Naive B cell (primary cell): ENCODE measurements around the gene LMX1A. TPM values are rescaled to one million over a fixed set of nuclear protein-coding genes. Genes with fewer than 3 reads are reported as not detected.

Experiments used
- ATAC-seq, 2 donors: fragments of 150-1000 bp; cut with Tn5 transposase; 2 replicates each; pipeline ENCODE4 v1.10.0; 2021; ENCODE audit warnings: low read depth in 2 of 2, mild to moderate bottlenecking in 2 of 2, moderate library complexity in 2 of 2
- DNase-seq: peaks from one replicate; pipeline ENCODE4 v3.0.0; 2022
- H3K27ac Mint-ChIP-seq, 6 donors: one replicate each; pipeline ENCODE4 v1.8.0; 2020 to 2022; ENCODE audit warnings: mild to moderate bottlenecking in 6 of 6, mixed read lengths in 6 of 6, moderate library complexity in 5 of 6, inconsistent platforms in 2 of 6
- H3K27me3 Mint-ChIP-seq, 3 donors: one replicate each; pipeline ENCODE4 v1.8.0; 2021 to 2022; ENCODE audit warnings: mixed read lengths in 3 of 3, mild to moderate bottlenecking in 1 of 3
- H3K36me3 Mint-ChIP-seq, 2 donors: one replicate each; pipeline ENCODE4 v1.8.0; 2020 to 2022; ENCODE audit warnings: mixed read lengths in 2 of 2, inconsistent platforms in 1 of 2, mild to moderate bottlenecking in 1 of 2
- H3K4me1 Mint-ChIP-seq, 3 donors: one replicate each; pipeline ENCODE4 v1.8.0; 2020 to 2022; ENCODE audit warnings: mixed read lengths in 3 of 3, inconsistent platforms in 1 of 3, mild to moderate bottlenecking in 1 of 3, moderate library complexity in 1 of 3
- H3K4me3 Mint-ChIP-seq, 8 donors: one replicate each; pipeline ENCODE4 v1.8.0; 2020 to 2022; ENCODE audit warnings: mild to moderate bottlenecking in 8 of 8, mixed read lengths in 8 of 8, moderate library complexity in 8 of 8, inconsistent platforms in 2 of 8
- H3K9me3 Mint-ChIP-seq, 7 donors: one replicate each; pipeline ENCODE4 v1.8.0; 2020 to 2022; ENCODE audit warnings: mixed read lengths in 7 of 7, mild to moderate bottlenecking in 5 of 7, inconsistent platforms in 2 of 7, moderate library complexity in 1 of 7
- polyA plus RNA-seq, 6 donors: library from polyadenylated mRNA; unstranded; fragments of 300-500 nt; fragmentation: Illumina TruSeq; gene quantifications; one replicate each; pipeline ENCODE4 v1.2.3, GENCODE V29; 2021; ENCODE audit warnings: low read depth in 6 of 6

LMX1A gene
- polyA plus RNA-seq, 6 donors from 2014 or later, result not detected

DNA sequence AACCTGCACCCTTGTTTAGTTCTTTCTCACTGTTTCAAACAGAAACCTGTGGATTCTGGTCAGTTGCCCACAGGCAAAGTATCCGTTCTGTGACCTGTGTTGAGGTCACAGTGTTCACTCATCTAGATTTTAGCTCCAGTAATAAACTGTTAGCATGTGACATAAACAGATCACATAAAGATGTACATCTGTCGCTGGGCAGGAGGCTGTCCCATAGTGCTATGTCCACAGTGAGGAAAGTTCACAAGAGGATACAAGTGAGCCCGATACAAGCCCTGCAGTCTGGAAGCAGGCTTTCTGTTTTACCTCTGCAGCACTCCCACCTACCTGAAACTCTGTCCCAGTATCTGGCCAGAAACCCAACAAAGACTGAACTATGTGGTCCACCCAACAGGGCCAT, 28.4 kb downstream of the LMX1A start:
- H3K27me3 Mint-ChIP-seq, result peaks cover 26 to 38% (median 37%) of the 10 kb centered on the region in 3 donors
- no peaks in the 10 kb centered on the region for H3K36me3 Mint-ChIP-seq
- H3K4me1 Mint-ChIP-seq, result no peaks in the 10 kb centered on the region
- no peak overlapping the region for H3K4me3 Mint-ChIP-seq
- no peak for ATAC-seq
- H3K27ac Mint-ChIP-seq, result peak overlapping the region in 1 of 6 donors; percentile 61
- no peak for DNase-seq
- peaks cover 0 to 8% (median 4%) of the 10 kb centered on the region in 7 donors for H3K9me3 Mint-ChIP-seq

DNA sequence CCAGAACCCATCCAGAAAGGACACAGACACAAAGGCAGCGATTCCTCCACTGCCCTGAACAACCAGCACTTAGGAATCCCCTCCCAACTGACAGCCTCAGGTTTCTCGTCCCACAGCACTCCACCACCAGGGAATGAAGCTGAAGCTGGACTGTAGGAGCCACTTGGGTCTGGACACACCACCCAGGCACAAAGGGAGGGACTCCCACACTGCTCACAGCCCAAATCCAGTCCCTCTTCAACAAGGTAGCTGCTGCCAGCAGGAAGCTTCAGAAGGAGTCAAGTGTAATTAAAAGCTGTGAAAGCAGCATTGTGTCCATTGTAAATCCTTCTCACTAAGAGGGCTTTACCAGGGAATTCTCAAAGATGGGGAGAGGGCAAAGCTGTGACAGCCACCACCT, 29.0 kb downstream of the LMX1A start:
- peaks cover 0 to 6% (median 4%) of the 10 kb centered on the region in 7 donors for H3K9me3 Mint-ChIP-seq
- no peak overlapping the region for H3K27ac Mint-ChIP-seq
- no peaks in the 10 kb centered on the region for H3K4me1 Mint-ChIP-seq
- no peak for ATAC-seq
- DNase-seq, result no peak
- no peaks in the 10 kb centered on the region for H3K36me3 Mint-ChIP-seq
- H3K27me3 Mint-ChIP-seq, result peaks cover 29 to 43% (median 38%) of the 10 kb centered on the region in 3 donors
- no peak overlapping the region for H3K4me3 Mint-ChIP-seq

DNA sequence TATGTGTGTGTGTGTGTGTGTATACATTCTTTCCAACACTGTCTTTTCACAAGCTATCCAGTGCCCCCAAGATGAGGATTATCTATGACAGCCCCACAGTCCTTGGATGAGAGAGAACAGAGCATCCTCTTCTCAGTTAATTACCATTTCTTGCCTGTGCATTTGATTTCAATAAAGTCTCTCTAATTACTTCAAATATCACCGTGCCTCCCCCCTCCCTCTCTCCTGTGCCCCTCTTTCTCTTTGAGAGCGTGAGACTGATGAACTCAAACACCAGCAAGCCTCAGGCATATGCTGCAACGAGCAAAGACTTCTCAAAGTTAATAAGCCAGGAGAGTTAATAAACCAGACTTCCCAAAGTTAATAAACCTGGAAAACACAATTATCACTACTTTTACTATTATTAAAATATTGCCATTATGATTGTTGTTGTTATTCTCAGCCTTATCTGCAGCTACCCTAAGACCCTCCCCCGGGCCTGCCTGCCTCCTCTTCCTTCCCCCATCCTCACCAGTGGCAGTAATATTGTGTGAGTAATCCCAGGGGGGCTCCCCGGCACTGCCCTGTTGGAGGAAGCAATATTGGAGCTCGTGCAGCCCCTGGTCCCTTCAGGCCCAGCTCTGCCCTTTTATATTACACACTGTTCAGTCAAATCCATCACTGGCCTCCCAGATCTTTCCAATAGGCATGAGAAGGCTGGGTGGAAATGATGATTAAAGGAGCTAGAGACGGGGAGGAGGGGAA, 30.9 kb downstream of the LMX1A start:
- ATAC-seq, result no peak
- no peaks in the 10 kb centered on the region for H3K36me3 Mint-ChIP-seq
- no peaks in the 10 kb centered on the region for H3K4me1 Mint-ChIP-seq
- H3K4me3 Mint-ChIP-seq, result no peak overlapping the region
- no peak for DNase-seq
- no peak overlapping the region for H3K27ac Mint-ChIP-seq
- peaks cover 33 to 44% (median 38%) of the 10 kb centered on the region in 3 donors for H3K27me3 Mint-ChIP-seq
- H3K9me3 Mint-ChIP-seq, result peaks cover 3 to 15% (median 6%) of the 10 kb centered on the region in 7 donors

DNA sequence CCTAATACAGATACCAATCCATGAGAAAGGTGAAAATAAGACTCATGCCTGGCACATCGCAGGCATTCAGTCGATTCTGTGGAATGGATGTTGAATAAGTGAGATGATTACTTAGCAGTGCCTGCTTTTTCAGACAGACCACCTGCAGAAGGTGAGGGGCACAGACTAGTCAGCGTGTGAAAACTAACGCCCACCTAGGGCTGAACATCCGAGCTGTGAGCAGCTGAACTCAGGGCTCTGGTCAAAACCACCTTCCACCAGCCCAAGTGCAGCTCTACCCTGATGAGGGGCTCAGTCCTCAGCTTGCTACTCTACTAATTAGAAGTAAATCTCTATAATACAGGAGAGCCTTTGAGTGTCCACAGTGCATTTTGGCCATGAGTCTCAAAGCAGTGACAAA, 32.5 kb downstream of the LMX1A start:
- no peak for ATAC-seq
- no peak for DNase-seq
- H3K27ac Mint-ChIP-seq, result no peak overlapping the region
- peaks cover 3 to 15% (median 6%) of the 10 kb centered on the region in 7 donors for H3K9me3 Mint-ChIP-seq
- no peaks in the 10 kb centered on the region for H3K4me1 Mint-ChIP-seq
- no peak overlapping the region for H3K4me3 Mint-ChIP-seq
- H3K27me3 Mint-ChIP-seq, result peaks cover 33 to 49% (median 37%) of the 10 kb centered on the region in 3 donors
- H3K36me3 Mint-ChIP-seq, result no peaks in the 10 kb centered on the region

DNA sequence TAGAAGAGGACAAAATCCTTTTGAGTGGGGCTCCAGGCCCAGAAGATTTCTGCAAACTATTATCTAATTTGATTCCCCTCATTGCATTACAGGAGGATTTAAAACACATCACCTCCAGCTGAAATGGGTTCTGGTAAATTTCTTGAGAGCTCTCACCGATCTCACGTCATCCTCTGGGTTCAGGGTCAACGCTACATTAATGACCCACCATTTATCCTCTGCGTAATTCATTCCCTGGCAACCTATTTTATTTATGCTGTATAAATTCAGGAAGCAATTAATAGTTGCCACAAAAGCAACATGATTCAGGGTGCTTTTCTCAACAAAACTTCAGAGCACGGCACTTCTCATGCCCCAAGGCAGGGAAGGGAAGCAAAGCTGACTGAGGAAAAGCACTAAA, 38.9 kb downstream of the LMX1A start:
- H3K9me3 Mint-ChIP-seq, result peaks cover 0 to 15% (median 3%) of the 10 kb centered on the region in 7 donors
- no peak overlapping the region for H3K27ac Mint-ChIP-seq
- no peaks in the 10 kb centered on the region for H3K4me1 Mint-ChIP-seq
- no peak overlapping the region for H3K4me3 Mint-ChIP-seq
- peaks cover 25 to 66% (median 31%) of the 10 kb centered on the region in 3 donors for H3K27me3 Mint-ChIP-seq
- ATAC-seq (no peak), DNase-seq (no peak)
- no peaks in the 10 kb centered on the region for H3K36me3 Mint-ChIP-seq

DNA sequence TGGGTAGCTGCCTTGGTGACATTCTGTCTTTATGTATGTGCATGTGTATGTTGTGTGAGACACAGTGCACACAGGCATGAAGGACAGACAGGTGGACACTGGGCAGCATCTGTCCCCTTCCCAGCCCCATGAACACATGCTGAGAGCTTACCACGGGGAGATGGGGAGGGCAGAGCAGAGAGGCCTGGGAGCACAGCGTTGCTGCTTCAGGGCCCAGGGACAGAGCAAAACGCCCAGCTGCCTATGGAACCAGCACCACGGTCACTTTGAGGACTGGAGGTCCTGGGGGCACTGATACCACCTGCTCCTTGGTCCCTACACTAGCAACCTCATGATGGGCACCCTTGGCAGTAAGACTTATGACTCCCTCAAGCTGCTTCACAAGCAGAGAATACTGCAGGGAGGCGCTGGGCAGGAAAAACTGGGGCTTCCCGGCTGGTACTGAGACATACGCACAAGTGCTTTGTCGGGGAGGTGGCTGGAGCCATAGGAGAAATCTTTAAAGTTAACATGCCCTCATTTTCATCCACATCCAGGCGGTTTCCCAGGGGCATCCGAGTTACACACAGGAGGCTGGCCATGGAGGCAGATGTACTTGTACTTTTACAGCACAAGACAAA, 40.3 kb downstream of the LMX1A start:
- Mint-ChIP-seq H3K27me3 (peaks cover 30 to 69% (median 36%) of the 10 kb centered on the region in 3 donors), H3K4me1 (no peaks in the 10 kb centered on the region), H3K4me3 (no peak overlapping the region), H3K36me3 (no peaks in the 10 kb centered on the region), H3K9me3 (peaks cover 0 to 3% (median 0%) of the 10 kb centered on the region in 7 donors), H3K27ac (no peak overlapping the region)
- DNase-seq (no peak), ATAC-seq (no peak)

DNA sequence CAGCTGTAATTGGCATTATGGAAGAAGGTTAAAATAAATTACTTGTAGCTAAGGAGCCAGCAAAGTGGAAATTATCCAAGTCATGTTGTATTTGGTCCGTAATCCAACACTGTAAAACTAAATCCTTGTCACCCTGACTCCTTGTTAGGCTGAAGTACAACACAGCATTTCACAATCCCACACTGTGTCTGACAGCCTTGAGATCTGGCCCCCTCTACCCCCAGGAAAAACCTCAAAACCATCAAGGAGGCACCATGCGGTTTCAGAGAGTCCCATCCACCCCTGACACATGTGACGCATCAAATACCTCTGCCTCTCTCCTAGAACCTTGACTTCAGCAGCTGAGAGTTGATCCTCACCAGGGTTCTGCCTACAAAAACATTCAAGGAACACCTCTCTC, 41.0 kb downstream of the LMX1A start:
- Mint-ChIP-seq H3K27ac (no peak overlapping the region), H3K4me1 (no peaks in the 10 kb centered on the region), H3K9me3 (peaks cover 0 to 3% (median 0%) of the 10 kb centered on the region in 7 donors), H3K4me3 (no peak overlapping the region), H3K27me3 (peaks cover 26 to 69% (median 39%) of the 10 kb centered on the region in 3 donors), H3K36me3 (no peaks in the 10 kb centered on the region)
- DNase-seq (no peak), ATAC-seq (no peak)

DNA sequence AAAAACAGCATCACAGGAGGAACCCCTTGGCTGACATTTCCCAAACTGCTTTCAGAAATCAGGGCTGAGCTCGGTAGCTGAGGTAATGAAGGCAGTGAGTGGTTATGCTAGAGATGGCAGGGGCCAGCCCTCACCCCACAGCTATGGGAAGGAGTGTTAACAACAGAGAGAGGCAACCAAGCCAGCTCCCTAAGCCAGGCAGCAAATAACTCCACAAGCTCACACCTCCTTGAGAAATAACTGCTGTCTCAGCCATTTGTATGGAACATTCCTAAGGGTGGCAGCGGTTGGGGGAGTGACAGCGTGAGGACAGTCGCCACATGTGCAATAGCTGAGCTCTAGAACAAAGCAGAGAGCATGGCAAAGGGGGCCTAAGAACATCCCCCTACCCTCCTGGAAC, 42.6 kb downstream of the LMX1A start:
- DNase-seq (no peak), ATAC-seq (no peak)
- Mint-ChIP-seq H3K9me3 (peaks cover 0 to 3% (median 0%) of the 10 kb centered on the region in 7 donors), H3K4me1 (no peaks in the 10 kb centered on the region), H3K4me3 (no peak overlapping the region), H3K36me3 (no peaks in the 10 kb centered on the region), H3K27ac (no peak overlapping the region), H3K27me3 (peaks cover 27 to 62% (median 39%) of the 10 kb centered on the region in 3 donors)

DNA sequence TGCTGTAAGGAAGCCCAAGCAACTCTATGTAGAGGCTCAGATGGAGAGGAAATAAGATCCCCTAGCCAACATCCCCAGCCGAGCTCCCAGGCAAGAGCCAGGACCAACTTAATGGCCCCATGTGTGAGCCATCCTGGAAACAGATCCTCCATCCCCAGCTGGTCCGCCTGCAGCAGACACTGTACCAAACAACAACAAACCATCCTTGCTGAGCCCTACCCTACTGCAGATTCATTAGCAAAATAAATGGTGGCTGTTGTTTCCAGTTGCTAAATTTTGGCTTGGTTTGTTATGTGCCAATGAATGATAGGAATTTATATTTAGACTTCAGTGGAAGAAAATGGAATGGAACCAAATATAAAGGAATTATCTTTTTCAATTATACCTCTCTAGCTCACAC, 43.9 kb downstream of the LMX1A start:
- Mint-ChIP-seq H3K27me3 (peaks cover 21 to 50% (median 39%) of the 10 kb centered on the region in 3 donors), H3K27ac (no peak overlapping the region), H3K4me3 (no peak overlapping the region), H3K4me1 (no peaks in the 10 kb centered on the region), H3K36me3 (no peaks in the 10 kb centered on the region), H3K9me3 (peaks cover 0 to 3% (median 0%) of the 10 kb centered on the region in 7 donors)
- ATAC-seq (no peak), DNase-seq (no peak)

DNA sequence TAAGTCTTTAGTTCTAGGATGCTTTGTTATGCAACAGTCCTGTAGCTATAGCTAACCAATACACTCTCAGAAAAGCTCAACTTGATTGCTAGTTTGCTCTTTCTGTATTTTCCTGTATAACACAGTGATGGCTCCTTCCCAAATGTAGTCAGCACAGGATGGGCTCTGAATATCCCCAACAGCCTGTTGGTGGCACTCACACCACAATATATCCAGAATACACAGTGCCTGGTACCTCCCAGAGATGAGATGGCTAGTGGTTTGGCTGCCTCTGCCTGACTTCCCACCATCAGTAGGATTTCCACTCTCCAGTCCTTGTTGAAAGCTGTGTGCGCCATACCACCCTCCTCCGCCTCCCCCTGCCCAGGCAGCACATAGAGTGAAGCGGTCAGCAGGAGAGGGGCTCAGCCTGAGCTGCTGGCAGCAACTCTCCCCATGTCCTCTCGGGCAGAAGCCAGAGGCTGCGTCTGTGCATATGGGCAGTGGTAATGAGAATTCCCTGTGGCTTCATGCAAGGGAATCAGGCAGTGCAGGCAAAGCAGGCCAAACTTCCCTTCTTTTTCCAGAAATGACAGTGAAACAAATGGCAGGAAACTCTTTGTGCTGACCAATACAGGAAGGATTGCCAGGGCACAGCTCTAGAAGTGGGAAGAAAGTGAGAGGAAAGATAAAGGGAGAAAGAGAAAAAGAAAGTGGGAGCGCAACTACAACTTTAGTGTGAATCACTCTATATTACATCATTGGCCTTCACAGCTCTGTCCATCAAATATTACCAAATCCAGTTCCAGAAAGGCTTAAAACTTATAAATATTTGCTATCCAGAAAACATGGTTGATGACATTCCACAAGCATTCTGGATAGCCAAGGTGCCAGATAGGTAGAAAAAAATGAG, 49.7 kb downstream of the LMX1A start:
- H3K27me3 Mint-ChIP-seq, result peaks cover 11 to 32% (median 26%) of the 10 kb centered on the region in 3 donors
- no peak for ATAC-seq
- no peaks in the 10 kb centered on the region for H3K4me1 Mint-ChIP-seq
- H3K4me3 Mint-ChIP-seq, result peak overlapping the region in 1 of 8 donors; percentile 25
- no peak for DNase-seq
- no peak overlapping the region for H3K27ac Mint-ChIP-seq
- peaks cover 0 to 9% (median 0%) of the 10 kb centered on the region in 7 donors for H3K9me3 Mint-ChIP-seq
- no peaks in the 10 kb centered on the region for H3K36me3 Mint-ChIP-seq

DNA sequence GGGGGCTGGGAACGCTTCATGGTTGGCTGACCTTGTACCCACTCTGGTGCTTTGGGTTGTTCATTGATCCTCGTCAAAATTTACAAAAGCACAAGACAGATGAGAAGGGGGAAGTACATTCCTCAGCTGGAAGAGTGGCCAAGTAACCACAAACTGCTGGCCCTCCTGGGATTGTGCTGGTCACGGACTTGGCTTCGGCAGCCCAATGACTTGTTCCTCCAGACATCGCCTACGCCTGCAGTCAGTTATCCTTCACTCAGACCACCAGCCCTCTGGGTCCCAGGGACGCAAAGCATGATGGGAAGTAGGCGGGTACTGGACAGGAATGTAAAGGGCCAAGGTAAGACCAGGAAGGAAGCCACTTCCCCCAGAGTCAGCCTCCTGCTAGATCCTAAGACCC, 53.1 kb downstream of the LMX1A start:
- Mint-ChIP-seq H3K4me3 (no peak overlapping the region), H3K27me3 (peaks cover 24 to 35% (median 30%) of the 10 kb centered on the region in 3 donors), H3K27ac (no peak overlapping the region), H3K9me3 (peaks cover 0 to 9% (median 0%) of the 10 kb centered on the region in 7 donors), H3K36me3 (no peaks in the 10 kb centered on the region), H3K4me1 (no peaks in the 10 kb centered on the region)
- ATAC-seq (no peak), DNase-seq (no peak)

DNA sequence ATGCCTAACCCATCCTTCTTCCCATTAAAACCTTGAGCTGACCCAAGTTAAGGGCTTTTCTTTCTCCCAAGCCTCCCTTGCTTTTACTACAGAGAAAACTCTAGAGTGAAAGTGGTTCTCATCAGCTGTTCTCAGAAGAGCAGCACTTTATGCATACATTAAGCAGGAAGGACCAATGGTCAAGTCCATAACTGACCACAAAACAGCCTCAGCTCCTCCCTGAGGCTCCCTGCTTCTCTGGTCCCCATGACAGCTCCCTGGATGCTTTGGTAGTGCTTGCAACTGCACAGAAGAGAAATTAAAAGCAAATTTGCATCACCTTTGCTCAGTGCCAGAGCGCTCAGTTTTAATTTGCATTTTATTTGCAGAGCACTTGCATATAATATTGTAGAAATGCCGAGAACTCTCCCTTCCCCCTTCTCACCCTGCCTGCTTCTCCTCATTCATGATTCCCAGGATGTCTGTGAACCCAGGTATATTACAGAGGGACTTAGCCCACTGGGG, 56.1 kb downstream of the LMX1A start:
- DNase-seq, result no peak
- no peak for ATAC-seq
- no peaks in the 10 kb centered on the region for H3K4me1 Mint-ChIP-seq
- no peak overlapping the region for H3K4me3 Mint-ChIP-seq
- no peak overlapping the region for H3K27ac Mint-ChIP-seq
- no peaks in the 10 kb centered on the region for H3K36me3 Mint-ChIP-seq
- H3K27me3 Mint-ChIP-seq, result peaks cover 21 to 36% (median 30%) of the 10 kb centered on the region in 3 donors
- H3K9me3 Mint-ChIP-seq, result peaks cover 0 to 5% (median 0%) of the 10 kb centered on the region in 7 donors

DNA sequence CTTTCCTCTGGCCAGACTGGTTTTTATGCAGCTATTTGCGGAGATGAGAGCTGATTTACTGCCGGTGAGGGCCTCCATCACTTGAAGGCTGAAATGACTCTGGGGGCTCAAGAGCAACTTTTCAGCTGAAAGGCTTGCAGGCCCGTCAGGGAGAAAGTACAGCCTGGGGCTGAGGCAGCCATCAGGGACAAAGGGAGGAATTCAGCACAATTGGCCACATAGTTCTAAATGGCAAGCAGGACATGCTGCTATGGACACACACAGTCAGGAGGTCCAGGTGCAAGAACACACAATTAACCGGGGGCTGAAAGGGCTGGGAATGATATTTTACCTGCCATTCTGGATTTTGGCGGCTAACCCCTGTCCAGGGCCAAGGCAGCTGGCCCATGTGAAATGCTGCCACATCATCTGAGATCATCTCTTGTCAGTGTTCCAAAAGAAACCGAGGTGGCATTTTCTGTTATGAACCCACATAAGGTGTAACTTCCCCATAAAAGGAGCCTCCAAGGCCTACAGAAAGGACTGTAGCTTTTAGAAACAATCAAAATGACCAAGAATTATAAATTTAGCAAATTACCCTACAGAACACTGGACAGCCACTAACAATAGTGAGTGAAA, 58.2 kb downstream of the LMX1A start:
- H3K9me3 Mint-ChIP-seq, result no peaks in the 10 kb centered on the region
- no peaks in the 10 kb centered on the region for H3K4me1 Mint-ChIP-seq
- H3K36me3 Mint-ChIP-seq, result no peaks in the 10 kb centered on the region
- H3K27ac Mint-ChIP-seq, result no peak overlapping the region
- DNase-seq (no peak), ATAC-seq (no peak)
- H3K4me3 Mint-ChIP-seq, result no peak overlapping the region
- peaks cover 10 to 30% (median 26%) of the 10 kb centered on the region in 3 donors for H3K27me3 Mint-ChIP-seq
